ENCODE results near the gene SLC35B2.
A peak's percentile ranks its signal among the peaks of the same experiment; 100 is the strongest.
"Not testable (repeated sequence)": the region's sequence is repeated elsewhere in the genome, so short reads cannot be mapped to it uniquely, and the experiment has no call there.

The SLC35B2 gene

DNA sequence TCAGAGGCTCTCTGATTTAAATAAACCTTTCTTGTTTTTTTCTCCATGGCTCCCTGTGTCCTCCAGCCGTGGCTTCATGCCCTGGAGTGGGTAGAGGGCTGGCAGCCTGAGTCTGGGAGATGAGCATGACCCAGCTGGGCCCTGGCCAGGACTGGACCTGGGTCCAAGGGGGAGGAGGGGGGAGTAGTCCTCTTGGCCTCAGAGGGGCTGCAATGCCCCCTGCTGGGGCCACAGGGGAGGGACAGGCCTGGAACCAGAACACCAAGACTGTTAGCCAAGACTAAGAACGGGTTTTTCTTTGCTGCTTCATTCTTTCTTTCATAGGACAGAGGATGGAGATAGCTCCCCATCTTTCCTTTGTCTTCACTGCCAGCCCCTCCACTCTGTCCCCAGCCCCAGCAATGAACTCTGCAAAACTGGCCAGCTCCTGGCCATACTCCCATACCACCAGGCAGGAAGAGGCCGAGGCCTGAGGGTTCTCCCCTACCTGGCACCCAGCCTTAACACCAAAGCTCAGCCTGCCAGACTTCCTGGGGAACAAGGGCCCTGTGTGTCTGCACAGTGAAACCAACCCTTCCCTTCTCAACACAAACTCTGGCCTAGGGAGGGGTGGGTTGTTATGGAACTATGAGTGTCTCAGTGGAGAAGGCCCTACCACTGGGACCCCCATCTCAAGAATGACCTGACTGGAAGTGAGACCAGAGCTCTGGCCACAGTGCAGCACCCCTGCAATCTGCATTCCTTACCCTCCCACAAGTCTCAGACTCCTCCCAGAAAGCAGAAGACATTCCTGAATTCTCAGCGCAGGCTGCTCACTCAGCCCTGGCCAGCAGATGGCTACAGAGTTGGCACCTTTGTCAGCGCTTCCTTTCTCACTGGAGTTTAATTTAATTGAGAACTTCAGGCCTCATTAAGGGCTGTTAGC, 23.0 kb downstream of the SLC35B2 start:
- no peak for DNase-seq (ENCODE audit: low read depth in 2 of 2)

DNA sequence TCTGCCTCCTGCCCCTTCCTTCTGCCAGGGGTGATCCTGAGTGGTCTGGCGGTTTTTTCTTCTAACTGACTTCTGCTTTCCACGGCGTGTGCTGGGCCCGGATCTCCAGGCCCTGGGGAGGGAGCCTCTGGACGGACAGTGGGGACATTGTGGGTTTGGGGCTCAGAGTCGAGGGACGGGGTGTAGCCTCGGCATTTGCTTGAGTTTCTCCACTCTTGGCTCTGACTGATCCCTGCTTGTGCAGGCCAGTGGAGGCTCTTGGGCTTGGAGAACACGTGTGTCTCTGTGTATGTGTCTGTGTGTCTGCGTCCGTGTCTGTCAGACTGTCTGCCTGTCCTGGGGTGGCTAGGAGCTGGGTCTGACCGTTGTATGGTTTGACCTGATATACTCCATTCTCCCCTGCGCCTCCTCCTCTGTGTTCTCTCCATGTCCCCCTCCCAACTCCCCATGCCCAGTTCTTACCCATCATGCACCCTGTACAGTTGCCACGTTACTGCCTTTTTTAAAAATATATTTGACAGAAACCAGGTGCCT, 23.7 kb downstream of the SLC35B2 start:
- DNase-seq (ENCODE audit: low read depth in 2 of 2) = no peak

DNA sequence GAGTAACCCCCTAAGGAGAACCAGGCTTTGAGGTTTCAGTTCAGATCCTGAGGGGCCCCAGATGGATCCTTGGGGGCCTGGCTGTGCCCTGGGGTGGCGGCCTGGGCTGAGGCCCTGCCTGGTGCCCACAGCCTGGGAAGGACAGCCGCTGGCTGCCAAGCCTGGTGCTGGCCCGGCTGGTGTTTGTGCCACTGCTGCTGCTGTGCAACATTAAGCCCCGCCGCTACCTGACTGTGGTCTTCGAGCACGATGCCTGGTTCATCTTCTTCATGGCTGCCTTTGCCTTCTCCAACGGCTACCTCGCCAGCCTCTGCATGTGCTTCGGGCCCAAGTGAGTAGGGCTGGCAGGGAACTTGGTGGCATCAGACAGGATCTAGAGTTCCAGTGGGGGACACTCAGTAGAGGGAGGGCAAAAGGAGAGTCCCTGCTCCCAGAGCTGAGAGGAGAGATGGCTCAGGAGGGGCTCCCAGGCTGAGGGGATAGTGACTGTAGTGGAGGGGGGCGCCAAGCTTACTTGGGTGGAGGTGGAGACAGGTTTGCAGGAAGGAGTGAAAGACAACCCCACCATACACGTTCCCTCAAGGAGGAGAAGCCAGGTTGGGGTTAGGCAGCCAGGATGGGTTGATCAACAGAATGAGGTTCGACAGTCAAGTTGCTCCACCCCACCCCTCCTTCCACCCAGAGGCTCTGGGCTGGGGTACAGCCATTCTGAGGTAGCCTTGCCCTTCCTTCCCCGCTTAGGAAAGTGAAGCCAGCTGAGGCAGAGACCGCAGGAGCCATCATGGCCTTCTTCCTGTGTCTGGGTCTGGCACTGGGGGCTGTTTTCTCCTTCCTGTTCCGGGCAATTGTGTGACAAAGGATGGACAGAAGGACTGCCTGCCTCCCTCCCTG, 24.4 kb downstream of the SLC35B2 start:
- DNase-seq (ENCODE audit: low read depth in 2 of 2) = no peak

DNA sequence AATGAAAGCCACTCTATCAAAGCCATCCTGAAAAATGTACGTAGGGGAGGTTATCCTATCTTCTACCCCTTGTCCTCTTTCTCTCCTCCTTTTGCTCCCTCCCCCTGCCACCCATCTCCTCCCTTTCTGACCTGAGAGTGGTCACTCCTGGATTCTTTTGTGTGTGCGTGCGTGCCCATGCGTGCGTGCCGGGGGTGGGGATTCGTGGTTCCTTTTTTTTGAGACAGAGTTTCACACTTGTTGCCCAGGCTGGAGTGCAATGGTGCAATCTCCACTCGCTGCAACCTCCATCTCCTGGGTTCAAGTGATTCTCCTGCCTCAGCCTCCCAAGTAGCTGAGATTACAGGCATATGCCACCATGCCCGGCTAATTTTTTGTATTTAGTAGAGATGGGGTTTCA, 25.9 kb downstream of the SLC35B2 start:
- DNase-seq (ENCODE audit: low read depth in 2 of 2) = not testable (repeated sequence)

DNA sequence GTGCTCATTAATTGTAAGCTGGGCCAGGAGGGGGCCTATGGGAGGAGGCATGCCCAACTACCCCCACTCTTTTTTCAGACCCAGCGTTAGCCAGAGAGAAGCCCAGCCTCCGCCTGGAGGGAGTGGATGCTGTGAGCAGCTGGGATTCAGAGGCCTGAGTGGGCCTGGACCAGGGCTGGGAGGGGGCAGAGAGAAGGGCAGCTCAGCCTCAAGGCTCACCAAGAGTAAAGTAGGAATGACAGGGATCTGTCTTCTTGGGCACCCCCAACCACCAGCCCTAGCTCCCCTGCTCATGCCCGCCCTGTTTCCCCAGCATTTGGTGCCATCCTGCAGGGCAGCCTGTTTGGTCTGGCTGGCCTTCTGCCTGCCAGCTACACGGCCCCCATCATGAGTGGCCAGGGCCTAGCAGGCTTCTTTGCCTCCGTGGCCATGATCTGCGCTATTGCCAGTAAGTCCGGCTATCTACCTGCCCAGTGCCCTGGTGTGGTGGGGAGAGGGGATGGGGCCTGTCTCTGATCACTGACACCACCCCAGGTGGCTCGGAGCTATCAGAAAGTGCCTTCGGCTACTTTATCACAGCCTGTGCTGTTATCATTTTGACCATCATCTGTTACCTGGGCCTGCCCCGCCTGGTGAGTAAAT, 27.2 kb downstream of the SLC35B2 start:
- DNase-seq (ENCODE audit: low read depth in 2 of 2) = no peak

DNA sequence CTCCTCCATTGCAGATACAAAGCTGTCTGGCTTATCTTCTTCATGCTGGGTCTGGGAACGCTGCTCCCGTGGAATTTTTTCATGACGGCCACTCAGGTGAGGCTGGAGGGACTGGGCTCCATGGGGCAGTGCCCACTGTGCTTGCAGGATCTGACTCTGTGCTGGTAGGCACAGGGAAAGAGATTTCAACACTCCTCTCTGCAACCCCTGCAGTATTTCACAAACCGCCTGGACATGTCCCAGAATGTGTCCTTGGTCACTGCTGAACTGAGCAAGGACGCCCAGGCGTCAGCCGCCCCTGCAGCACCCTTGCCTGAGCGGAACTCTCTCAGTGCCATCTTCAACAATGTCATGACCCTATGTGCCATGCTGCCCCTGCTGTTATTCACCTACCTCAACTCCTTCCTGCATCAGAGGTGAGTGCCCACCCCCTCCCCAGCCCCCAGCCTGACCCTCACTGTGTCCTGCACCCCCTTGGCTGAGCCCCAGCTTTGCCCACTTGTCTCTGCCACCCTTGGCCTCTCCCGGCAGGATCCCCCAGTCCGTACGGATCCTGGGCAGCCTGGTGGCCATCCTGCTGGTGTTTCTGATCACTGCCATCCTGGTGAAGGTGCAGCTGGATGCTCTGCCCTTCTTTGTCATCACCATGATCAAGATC, 27.8 kb downstream of the SLC35B2 start:
- DNase-seq (ENCODE audit: low read depth in 2 of 2) = no peak

DNA sequence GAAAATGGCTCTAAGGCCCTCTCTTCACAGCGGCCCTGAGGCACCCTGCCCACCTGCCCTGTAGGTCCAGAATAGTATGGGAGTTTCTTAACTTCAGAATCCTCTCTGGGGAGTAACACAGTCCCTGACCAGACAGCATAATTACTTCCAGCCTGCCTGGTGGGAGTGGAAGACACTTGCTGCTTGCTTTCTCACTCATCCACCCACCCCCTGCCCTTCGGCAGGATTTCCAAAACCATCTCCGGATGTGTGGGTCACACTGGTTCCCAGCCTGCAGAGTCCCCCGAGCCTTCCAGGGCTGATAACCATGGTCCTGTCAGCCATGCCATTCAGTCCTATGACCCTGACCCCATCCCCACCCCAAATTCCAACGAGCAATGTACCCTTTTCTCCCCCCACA, 28.5 kb downstream of the SLC35B2 start:
- no peak for DNase-seq (ENCODE audit: low read depth in 2 of 2)

DNA sequence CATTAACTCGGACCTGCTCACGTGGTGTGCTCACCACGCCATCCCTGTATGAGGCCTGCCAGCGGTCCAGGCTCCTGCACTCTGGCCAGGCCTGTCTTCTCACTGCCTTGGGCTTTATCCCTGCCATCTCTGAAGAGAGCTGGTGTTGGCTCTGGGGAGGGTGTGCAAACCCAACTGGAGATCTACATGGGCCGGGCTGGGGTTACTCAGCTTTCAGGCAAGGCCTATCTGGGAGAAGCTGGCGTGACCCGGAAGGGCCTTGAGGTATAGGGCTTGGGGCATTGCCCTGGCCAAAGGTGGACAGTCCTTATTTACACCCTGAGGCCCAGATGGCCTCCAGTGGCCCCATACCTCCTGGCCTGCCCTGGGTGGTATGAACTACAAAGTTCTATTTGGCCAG, 28.9 kb downstream of the SLC35B2 start:
- no peak for DNase-seq (ENCODE audit: low read depth in 2 of 2)

DNA sequence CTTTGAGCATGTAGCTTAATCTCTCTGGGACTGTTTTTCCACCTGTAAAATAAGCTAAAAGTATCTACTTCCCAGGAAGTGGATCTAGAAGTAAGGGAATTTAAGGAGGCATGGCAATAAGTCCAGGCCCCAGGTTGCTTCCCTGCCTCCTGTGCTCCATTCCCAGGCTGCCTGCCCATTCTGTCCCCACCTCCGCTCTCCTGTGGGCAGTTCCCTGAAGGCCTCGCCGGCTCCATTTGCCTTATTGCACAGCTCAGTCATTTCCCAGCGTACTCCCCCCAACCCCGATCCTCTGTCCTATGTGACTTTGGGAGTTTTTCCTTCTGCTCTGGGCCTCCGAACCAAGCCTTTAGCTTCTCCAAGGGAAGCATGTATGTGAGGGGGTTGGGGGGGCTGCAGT, 29.3 kb downstream of the SLC35B2 start:
- DNase-seq (ENCODE audit: low read depth in 2 of 2) = no peak

DNA sequence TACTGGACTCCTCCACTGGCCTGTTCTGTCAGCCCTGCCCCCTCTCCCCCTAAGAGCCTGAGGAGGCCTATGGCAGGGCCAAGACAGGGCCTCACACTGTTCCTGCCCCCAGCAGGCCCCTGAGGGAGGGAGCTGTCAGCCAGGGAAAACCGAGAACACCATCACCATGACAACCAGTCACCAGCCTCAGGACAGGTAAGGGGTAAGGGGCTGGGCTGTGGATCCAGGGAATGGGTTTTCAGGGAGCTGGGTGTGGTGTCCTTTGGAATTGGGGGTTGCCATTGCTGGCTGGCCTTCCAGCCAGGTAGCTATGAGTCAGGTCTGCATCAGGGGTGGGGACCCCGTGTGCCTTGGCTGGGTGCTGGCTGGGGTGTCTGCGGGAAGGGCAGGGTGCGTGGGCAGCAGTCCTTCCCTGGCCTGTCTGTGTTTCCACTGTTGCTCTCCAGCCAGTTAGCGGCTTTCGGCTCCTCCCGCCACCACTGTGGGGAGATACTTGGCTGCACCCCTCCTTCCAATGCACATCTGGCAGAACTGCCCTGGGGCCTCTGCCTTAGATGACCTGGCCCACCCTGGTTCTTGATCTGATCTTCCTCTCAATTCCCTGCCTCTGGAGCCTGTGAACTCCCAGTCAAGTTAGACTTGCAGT, 30.1 kb downstream of the SLC35B2 start:
- no peak for DNase-seq (ENCODE audit: low read depth in 2 of 2)

DNA sequence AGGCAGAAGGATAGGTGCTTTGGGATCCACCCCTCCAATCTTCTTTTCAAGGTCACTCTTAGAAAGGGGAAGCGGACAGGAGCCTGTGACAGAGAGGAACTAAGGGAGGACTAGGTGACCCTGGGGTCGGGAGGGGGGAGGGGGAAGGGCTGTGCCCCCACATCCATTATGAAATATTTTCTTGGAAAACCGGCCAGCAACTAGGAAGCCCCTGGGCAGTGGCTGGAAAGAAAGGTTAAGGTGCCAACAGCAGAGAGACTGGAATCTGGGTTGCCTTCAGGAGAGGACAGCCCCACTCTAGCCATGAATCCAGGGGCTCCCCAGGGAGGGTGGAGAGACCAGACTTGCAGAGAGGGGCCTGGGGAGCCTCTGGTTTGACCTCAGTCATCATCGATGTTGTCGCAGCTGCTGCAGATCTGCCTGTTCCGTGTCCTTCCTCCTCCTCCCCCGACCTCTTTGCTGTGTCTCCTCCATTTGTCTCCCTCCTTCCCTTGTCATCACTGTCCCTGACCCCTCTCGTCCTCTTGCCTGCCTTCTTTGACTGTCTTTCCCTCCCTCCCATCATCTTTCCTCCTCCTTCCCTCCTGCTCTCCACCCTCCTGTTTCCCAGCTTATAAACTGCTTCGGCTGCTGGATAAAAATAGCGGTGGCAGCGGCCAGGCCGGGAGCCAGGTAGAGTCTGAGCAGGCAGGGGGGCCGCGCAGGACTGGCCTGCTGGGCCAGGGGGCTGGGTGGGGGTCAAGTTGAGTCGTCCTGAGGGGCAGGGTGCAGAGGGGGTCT, 30.8 kb downstream of the SLC35B2 start:
- no peak for DNase-seq (ENCODE audit: low read depth in 2 of 2)

DNA sequence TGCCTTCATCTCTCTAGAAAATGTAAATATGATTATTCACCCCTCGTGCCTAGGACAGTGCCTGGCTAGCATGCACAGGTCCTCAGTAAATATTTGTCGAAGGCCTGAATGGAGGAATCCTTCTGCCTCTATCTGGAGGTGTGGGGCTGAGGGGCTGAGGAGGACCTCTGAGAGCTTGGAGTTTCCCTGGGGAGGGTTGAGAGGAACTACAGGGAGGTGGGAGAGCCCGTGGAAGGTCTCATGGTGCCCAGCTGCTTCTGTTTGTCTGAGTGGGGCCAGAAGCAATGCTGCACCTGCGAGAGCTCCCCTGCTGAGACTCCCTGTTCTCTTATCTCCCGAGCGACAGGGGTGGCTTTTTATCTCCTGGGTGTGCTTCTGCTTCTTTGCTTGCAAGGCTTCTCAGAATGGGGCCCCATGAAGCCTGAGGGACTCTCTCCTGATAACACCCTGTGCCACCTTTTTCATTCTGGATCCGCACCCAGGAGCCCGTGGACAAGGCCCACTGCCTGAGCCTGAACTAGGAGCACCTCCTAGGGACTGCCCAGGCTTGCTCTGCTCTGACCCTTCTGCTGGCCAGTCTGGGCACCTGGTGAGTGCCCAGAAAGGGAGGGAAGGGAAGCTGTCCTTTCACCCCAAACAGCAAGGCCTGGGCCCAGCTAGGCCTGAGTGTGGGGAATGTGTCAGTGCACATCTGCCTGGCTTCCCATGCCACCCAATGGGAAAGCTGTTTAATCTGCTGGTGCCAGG, 31.6 kb downstream of the SLC35B2 start:
- no peak for DNase-seq (ENCODE audit: low read depth in 2 of 2)

DNA sequence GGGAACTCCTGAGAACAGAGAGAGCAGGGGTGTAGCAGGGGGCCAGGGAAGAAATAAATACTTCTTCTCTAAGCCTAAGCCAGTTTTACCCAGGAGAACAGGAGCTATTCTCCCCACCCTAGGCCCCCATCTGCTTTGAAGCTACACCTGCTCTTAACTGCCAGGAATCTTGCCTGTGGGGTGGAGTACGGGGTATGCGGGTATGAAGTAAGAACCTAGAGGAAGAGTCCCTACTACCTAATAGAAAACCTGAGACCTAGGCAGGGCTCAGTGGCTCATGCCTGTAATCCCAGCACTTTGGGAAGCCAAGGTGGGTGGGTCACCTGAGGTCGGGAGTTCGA, 32.4 kb downstream of the SLC35B2 start:
- no peak for DNase-seq (ENCODE audit: low read depth in 2 of 2)

DNA sequence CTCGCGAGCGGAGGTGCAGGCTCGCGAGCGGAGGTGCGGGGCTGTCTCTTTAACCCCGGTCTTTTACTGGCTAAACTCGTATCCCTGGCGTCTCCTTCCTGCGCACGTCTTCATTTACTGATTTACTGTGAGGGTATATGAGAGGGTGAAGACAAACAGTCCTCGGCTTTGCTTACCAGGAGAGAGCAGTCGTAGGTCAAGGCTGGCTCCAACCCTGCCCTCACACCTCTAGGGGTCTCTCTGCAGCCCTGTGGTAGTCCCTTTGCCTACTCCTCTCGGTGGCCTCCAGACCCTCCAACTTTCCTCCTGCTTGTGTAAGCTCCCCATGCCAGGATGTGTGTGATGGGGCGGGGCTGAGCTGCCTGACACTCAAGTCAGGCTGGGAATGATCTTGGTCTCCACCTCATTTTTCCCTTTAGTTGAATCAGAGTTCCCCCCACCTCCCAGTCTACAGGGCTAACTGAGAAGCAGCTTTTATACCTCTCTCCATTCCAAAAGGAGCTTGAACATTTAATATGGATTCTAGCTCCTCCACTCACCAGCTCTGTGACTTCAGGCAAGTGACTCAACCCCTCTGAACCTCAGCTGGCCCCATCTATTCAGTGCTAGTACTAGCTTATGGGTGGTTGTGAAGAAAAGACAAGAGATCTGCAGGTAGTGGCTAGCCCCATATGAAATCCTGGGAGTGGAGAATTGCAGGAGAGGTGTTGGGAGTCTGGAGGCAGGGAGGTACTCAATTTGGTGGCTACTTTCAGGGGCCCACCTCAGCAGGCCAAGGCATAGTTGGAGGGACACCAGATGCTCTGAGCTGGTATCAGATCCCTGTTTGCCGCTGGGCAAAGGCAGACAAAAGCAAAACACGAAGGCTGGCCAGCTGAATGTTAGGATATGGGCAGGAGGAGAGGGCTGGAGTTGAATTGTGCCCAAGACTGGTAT, 33.0 kb downstream of the SLC35B2 start:
- DNase-seq (ENCODE audit: low read depth in 2 of 2) = no peak

DNA sequence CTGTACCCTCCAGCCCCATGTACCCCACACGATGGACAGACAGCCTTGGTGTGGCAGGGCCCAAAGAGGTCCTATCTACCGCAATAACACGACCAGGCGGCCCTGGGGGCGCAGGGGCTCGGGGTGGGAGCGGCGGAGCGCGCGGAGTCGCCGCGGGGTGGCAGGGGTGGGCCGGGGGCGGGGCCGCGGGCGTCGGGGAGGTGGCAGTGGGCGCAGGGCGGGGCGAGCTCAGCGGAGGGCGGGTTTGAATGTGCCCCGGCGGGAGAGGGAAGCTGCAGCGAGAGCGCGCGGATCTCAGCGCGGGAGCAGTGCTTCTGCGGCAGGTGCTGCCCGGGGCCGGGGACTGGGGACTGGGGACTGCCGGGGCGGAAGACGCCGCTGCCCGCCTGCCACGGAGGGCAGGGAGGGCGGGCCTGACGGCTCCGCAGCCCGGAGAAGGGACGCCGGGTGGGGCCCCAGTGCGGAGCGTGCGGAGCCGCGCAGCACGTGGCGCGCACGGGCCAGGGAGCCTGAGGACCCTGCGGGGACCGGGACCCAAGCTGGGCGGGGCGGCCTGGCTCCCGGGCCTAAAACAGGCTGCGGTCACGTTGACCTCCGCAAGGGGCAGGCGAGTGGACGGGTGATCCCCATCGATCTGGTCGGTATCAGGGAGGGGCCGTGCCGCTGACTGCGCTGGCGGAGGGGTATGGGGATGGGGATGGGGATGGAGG, 33.9 kb downstream of the SLC35B2 start, which contains the start of gene SLC29A1:
Gene SLC29A1, plus strand, starts transcription at position 277 of the 710 bp plus-strand sequence. CDS start 3,719 bp downstream, outside the sequence.
- peak; percentile 82 to 87 for DNase-seq (ENCODE audit: low read depth in 2 of 2)

DNA sequence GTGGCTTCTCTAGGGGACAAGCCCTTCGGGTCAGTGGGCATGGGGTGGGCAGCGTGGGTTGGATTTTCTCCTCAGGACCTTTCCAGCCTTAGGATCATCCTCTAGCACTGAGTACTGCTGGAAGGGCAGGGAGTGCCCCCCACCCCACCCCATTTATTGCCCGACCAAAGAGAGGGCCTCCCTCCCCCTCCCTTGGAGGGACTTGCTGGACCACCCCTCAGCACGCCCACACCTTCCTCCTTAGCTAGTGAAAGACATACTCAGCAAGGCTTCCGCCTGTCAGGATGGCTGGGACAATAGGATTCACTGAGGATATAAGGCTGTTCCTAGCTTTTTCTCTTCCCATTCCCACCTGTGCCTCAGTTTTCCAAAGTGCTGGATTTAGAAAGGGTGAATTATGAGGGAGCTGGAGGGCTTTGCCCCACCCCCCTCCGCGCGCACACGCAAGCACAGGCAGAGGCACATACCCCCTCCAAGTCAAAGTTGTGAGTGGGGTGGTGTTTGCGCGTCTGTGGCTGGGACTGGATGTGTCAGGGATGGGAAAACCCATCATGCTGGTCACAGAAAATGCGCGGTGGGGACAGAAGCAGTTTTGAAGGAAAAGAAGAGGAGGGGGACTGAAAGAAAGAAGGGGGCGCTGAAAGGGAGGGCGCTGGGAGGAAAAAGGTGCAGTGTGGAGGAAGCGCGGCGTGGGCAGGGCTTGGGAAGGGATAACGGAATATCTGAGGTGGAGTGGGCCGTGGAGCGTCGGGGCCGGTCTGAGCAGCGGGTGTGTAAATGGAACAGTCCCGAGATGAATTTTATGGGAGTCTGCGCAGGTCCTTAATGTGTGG, 34.6 kb downstream of the SLC35B2 start:
- DNase-seq (ENCODE audit: low read depth in 2 of 2) = no peak

DNA sequence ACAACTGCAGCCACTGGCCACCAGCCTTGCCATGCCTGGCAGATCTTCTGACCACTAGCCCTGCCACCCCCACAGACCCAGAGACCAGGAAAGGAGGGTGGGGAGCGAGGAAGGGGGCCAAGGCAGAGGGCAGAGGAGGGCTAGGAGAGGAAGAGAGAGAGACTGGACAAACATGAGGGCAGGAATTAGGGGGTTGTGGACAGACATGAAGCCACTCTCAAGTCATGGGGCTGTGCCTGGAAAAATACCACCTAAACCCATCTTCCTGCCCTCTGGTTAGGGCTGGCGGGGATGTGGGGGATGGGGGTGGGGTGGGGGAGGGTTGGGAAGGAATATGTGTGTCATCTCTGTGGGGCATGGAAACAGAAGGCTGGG, 35.4 kb downstream of the SLC35B2 start:
- DNase-seq (ENCODE audit: low read depth in 2 of 2) = no peak

Data from stimulated activated CD4-positive, alpha-beta T cell treated with anti-CD3 and anti-CD28 coated beads, Interleukin-1b, Interleukin-23, amount 100 ng/mL, for 4 hours (primary cell).